BJ (cell line): ENCODE results near the gene GRB10. TPM values are rescaled to one million over a fixed set of nuclear protein-coding genes. Genes with fewer than 3 reads are reported as not detected.

Source experiments
- CTCF ChIA-PET: fragments of 350-600 bp; formaldehyde crosslinking; extraction: SDS; loops from one replicate; lab custom pipeline; 2021; ENCODE audit warnings: antibody characterized with exemption, inconsistent platforms; lab: Yijun Ruan, JAX
- POLR2A ChIA-PET: fragments of 300-600 bp; sonication (Branson Sonifier 250); formaldehyde crosslinking; extraction: SDS; loops from one replicate; lab custom pipeline; 2021; ENCODE audit warnings: antibody characterized with exemption; lab: Charles Lee
- DNase-seq: peaks from one replicate; pipeline ENCODE4 v3.0.0-alpha.2; 2011; ENCODE audit warnings: low read depth
- H3K27me3 ChIP-seq: 2 replicates; pipeline ENCODE4 v1.6.0; 2011; ENCODE audit warnings: low read length; ENCODE audit not compliant: control insufficient read depth, insufficient read depth
- H3K36me3 ChIP-seq: 2 replicates; pipeline ENCODE4 v1.5.1; 2011; ENCODE audit warnings: low read length; ENCODE audit not compliant: control insufficient read depth, insufficient read depth
- H3K4me3 ChIP-seq: 2 replicates; pipeline ENCODE4 v1.5.1; 2011; ENCODE audit warnings: low read depth, mild to moderate bottlenecking, control low read depth, low read length
- CTCF ChIP-seq: IDR thresholded peaks from 2 replicates; pipeline ENCODE4 v1.5.1; 2011; ENCODE audit warnings: low read depth, mild to moderate bottlenecking, control low read depth, inconsistent platforms, low read length, moderate library complexity; ENCODE audit not compliant: insufficient read depth
- polyA plus RNA-seq: library from polyadenylated mRNA; depleted of rRNA; stranded (reverse); fragments of >200 nt; gene quantifications from 2 replicates; pipeline ENCODE4 v1.2.3, GENCODE V29; 2011

Gene GRB10
- polyA plus RNA-seq, 1 experiment: 8.5 TPM

GRCh38 chr7:50598460-50599343, 184.0 kb downstream of the GRB10 start:
- CTCF ChIA-PET: interaction anchor here (0.6 to 1.5 kb wide), 3 partner anchors 9 to 130 kb away, joined by 3 to 5 read pairs (median 3); no protein-coding TSS in a partner anchor

GRCh38 chr7:50596484-50596883, 186.2 kb downstream of the GRB10 start:
- no peak for DNase-seq
- H3K36me3 ChIP-seq: peaks cover 10% of the 10 kb centered on the region
- TF ChIP-seq CTCF: no peak
- POLR2A ChIA-PET: no interaction called here
- H3K27me3 ChIP-seq: no peaks in the 10 kb centered on the region
- CTCF ChIA-PET: interaction anchor here (1.1 kb wide), 2 partner anchors 93 to 566 kb away, joined by 3 read pairs; no protein-coding TSS in a partner anchor
- no peak overlapping the region for H3K4me3 ChIP-seq

More at GRCh38 chr7:50598460-50599343, 184.0 kb downstream of the GRB10 start:
- H3K4me3 ChIP-seq: no peak overlapping the region
- no peaks in the 10 kb centered on the region for H3K27me3 ChIP-seq
- H3K36me3 ChIP-seq: peaks cover 10% of the 10 kb centered on the region
- POLR2A ChIA-PET: interaction anchor here (0.5 kb wide), 1 partner anchor 80 kb away, joined by 3 read pairs; no protein-coding TSS in a partner anchor
- no peak for TF ChIP-seq CTCF
- no peak for DNase-seq

GRCh38 chr7:50595491-50596102, 187.1 kb downstream of the GRB10 start:
- peak; percentile 47 for TF ChIP-seq CTCF

GRCh38 chr7:50594734-50595485, 187.8 kb downstream of the GRB10 start:
- Histone ChIP-seq H3K4me3 (no peak overlapping the region), H3K27me3 (no peaks in the 10 kb centered on the region), H3K36me3 (peaks cover 10% of the 10 kb centered on the region)
- CTCF ChIA-PET: interaction anchor here (1.2 to 2.1 kb wide), 4 partner anchors 8 to 566 kb away, joined by 3 to 5 read pairs (median 4); no protein-coding TSS in a partner anchor
- POLR2A ChIA-PET: no interaction called here
- no peak for TF ChIP-seq CTCF
- DNase-seq: no peak

More at GRCh38 chr7:50595491-50596102, 187.1 kb downstream of the GRB10 start:
- no peak overlapping the region for H3K4me3 ChIP-seq
- ChIA-PET POLR2A (no interaction called here), CTCF (interaction anchor here (0.6 to 2.1 kb wide), 6 partner anchors 11 to 596 kb away, joined by 3 to 5 read pairs (median 3); no protein-coding TSS in a partner anchor)
- H3K36me3 ChIP-seq: peaks cover 10% of the 10 kb centered on the region
- no peak for DNase-seq
- H3K27me3 ChIP-seq: no peaks in the 10 kb centered on the region
